ENCODE data around the gene ALPL.
A peak's percentile ranks its signal among the peaks of the same experiment; 100 is the strongest.
"Not testable (repeated sequence)": the region's sequence is repeated elsewhere in the genome, so short reads cannot be mapped to it uniquely, and the experiment has no call there.

The ALPL gene

GRCh38 chr1:21564521-21565095 is 55.4 kb downstream of the ALPL start:
- no peak for TF ChIP-seq CTCF (IDR thresholded peaks at IDR 0.05; ENCODE audit: insufficient read depth, low read length, missing control alignments)
- H3K4me3 ChIP-seq (ENCODE audit: low read depth, low read length) = no peak overlapping the region
- ChIA-PET CTCF (interaction anchor here (1.0 kb wide), 1 partner anchor 9 kb away, joined by 5 read pairs; no protein-coding TSS in a partner anchor), POLR2A (no interaction called here)
- no peak for DNase-seq (ENCODE audit: low read depth, low spot score)

GRCh38 chr1:21565285-21565684 is 56.1 kb downstream of the ALPL start:
- ChIA-PET POLR2A (no interaction called here), CTCF (interaction anchor here (1.0 kb wide), 1 partner anchor 8 kb away, joined by 5 read pairs; no protein-coding TSS in a partner anchor)
- H3K4me3 ChIP-seq (ENCODE audit: low read depth, low read length) = no peak overlapping the region
- no peak for TF ChIP-seq CTCF (IDR thresholded peaks at IDR 0.05; ENCODE audit: insufficient read depth, low read length, missing control alignments)
- no peak for DNase-seq (ENCODE audit: low read depth, low spot score)

- DNase-seq (ENCODE audit: low read depth, low spot score); H3K4me3 ChIP-seq (ENCODE audit: low read depth, low read length); POLR2A ChIA-PET: not testable (repeated sequence)
- CTCF ChIA-PET = interaction anchor here (0.6 to 2.0 kb wide), 2 partner anchors 14 to 65 kb away, joined by 3 to 5 read pairs; no protein-coding TSS in a partner anchor
Observed at GRCh38 chr1:21566361-21566760, 57.1 kb downstream of the ALPL start.

GRCh38 chr1:21567241-21568005 is 58.2 kb downstream of the ALPL start:
- CTCF ChIA-PET = interaction anchor here (0.7 to 2.0 kb wide), 4 partner anchors 13 to 197 kb away, joined by 3 to 5 read pairs (median 4); partner anchors contain the start of gene ALPL
- H3K4me3 ChIP-seq (ENCODE audit: low read depth, low read length) = no peak overlapping the region
- POLR2A ChIA-PET = no interaction called here
- no peak for TF ChIP-seq CTCF (IDR thresholded peaks at IDR 0.05; ENCODE audit: insufficient read depth, low read length, missing control alignments)
- peak; percentile 60 for DNase-seq (ENCODE audit: low read depth, low spot score)

GRCh38 chr1:21568006-21568746 is 59.0 kb downstream of the ALPL start:
- TF ChIP-seq CTCF (IDR thresholded peaks at IDR 0.05; ENCODE audit: insufficient read depth, low read length, missing control alignments) = no peak
- DNase-seq (ENCODE audit: low read depth, low spot score) = no peak
- ChIA-PET POLR2A (no interaction called here), CTCF (interaction anchor here (1.0 to 1.6 kb wide), 4 partner anchors 8 to 199 kb away, joined by 3 to 6 read pairs (median 4); partner anchors contain the start of gene ALPL)
- no peak overlapping the region for H3K4me3 ChIP-seq (ENCODE audit: low read depth, low read length)

GRCh38 chr1:21568809-21569385 is 59.7 kb downstream of the ALPL start:
- ChIA-PET POLR2A (interaction anchor here (0.6 kb wide), 1 partner anchor 386 kb away, joined by 3 read pairs; no protein-coding TSS in a partner anchor), CTCF (interaction anchor here (1.0 to 1.6 kb wide), 5 partner anchors 9 to 313 kb away, joined by 3 to 6 read pairs (median 4); partner anchors contain the start of gene ALPL)
- TF ChIP-seq CTCF (IDR thresholded peaks at IDR 0.05; ENCODE audit: insufficient read depth, low read length, missing control alignments) = no peak
- H3K4me3 ChIP-seq (ENCODE audit: low read depth, low read length) = no peak overlapping the region
- no peak for DNase-seq (ENCODE audit: low read depth, low spot score)
